HG03066 (cell line): Measurements from ENCODE around the gene EME1.
"Not testable (repeated sequence)": the region's sequence is repeated elsewhere in the genome, so short reads cannot be mapped to it uniquely, and the experiment has no call there.

Source experiments
- ATAC-seq: cut with Tn5 transposase; IDR thresholded peaks from one replicate; pipeline ENCODE4 v1.9.1; 2021; ENCODE audit warnings: low read depth; ENCODE audit not compliant: unreplicated experiment

The EME1 gene

GRCh38 chr17:50424246-50424995 lies 51.4 kb downstream of the EME1 start:
- no peak for ATAC-seq

- ATAC-seq: no peak
Measured at GRCh38 chr17:50424996-50425681, 52.1 kb downstream of the EME1 start.

GRCh38 chr17:50425682-50426471 lies 52.8 kb downstream of the EME1 start, which contains the start of gene ACSF2:
ACSF2 (plus strand) TSS chr17:50426218; CDS start chr17:50426262, 44 bp downstream.
- no peak for ATAC-seq

GRCh38 chr17:50426472-50426782 lies 53.4 kb downstream of the EME1 start:
- no peak for ATAC-seq

GRCh38 chr17:50426814-50427787 lies 54.1 kb downstream of the EME1 start:
- ATAC-seq: no peak

GRCh38 chr17:50428126-50428525 lies 55.1 kb downstream of the EME1 start:
- ATAC-seq: not testable (repeated sequence)

- ATAC-seq: no peak
Measured at GRCh38 chr17:50428831-50429424, 55.9 kb downstream of the EME1 start.

GRCh38 chr17:50429793-50430192 lies 56.8 kb downstream of the EME1 start:
- no peak for ATAC-seq
